GM19372 (cell line): ENCODE data around the gene DGKQ.

Source experiments
- ATAC-seq: cut with Tn5 transposase; IDR thresholded peaks from one replicate; pipeline ENCODE4 v1.9.1; 2021; ENCODE audit warnings: mild to moderate bottlenecking, low read depth, moderate library complexity; ENCODE audit not compliant: unreplicated experiment

The DGKQ gene

GRCh38 chr4:963276-964225 lies 9.8 kb downstream of the DGKQ start:
- no peak for ATAC-seq

DNA sequence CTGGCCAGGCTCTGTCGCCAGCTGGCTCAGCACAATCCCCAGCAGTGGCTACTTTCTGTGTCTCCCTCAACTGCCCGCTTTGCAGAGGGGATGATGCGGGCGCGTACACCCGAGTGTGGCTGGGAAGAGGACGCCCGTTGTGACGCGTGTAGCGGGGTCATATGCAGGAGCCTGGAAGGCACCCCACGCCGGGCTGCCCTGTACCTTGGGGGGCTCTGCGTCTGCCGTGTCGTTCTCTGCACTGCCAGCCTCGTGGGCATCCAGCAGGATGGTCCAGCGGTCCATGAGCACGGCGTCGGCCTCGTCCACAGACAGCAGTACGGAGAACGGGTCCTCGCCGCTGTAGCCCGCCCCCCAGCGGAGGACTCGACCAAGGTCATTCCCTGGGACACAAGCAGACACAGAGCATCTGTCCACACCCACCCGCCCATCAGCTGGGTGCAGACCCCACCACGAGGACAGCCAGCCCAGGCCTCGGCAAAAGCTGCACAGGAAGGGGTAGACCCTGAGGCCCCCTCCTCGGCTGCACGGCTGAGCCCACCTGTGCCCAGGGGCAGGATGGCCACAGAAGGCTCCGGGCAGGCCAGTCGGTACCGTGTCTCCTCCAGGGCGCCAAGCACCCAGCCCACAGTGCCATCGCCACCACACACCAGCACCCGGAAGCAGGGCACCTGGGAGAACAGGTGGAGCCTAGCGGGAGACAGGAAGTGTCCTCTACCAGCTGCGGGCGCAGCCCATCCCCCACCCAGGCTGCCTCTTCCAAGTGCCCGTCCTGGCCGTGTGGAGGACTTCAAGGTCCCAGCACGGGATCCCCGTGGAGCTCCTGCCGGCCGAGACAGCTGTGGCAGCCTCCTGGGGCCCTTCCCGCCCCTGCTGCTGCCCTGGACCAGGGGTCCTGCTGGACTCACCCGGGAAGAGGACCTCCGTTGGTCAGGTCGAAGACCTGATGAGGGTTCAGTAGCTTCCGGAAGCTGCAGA lies 10.8 kb downstream of the DGKQ start:
- no peak for ATAC-seq

DNA sequence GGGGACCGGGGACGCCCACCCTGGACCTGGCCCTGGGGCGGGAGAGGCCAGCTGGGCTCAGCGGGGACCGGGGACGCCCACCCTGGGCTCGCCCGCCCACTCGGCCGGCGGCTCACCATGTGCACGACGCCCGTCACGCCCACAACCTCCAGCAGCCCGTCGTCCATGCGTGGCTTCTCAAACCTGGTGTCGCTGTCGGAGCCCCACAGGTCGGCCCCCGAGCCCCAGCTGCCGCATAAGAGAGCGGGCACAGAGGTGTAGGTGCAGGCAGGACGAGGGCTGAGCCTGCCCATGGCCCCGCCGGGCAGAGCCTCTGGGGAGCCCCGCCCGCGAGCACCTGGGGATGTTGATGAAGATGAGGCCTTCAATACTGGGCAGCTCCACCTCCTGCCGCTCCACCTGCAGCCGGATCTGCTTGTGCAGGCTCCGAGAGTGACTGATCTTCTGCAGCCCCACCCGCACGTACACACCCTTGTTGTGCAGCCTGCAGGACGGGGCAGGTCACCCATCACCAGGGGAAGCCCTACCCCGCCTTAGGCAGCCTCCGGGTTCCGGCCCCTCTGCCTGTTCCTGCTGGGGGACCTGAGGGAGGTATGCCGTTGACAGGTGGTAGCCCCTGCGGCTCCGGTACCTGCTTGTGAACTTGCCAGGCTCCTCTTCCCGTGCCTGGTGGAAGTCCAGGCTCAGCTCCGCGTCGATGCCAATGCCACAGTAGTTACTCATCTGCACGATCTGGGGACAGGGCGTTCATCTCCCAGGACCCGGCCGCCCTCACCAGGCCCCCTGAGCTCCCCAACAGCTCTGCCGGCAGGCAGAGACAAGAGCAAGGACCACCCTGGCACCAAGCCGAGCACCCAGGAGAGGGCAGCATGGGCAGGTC lies 11.8 kb downstream of the DGKQ start:
- ATAC-seq: no peak

DNA sequence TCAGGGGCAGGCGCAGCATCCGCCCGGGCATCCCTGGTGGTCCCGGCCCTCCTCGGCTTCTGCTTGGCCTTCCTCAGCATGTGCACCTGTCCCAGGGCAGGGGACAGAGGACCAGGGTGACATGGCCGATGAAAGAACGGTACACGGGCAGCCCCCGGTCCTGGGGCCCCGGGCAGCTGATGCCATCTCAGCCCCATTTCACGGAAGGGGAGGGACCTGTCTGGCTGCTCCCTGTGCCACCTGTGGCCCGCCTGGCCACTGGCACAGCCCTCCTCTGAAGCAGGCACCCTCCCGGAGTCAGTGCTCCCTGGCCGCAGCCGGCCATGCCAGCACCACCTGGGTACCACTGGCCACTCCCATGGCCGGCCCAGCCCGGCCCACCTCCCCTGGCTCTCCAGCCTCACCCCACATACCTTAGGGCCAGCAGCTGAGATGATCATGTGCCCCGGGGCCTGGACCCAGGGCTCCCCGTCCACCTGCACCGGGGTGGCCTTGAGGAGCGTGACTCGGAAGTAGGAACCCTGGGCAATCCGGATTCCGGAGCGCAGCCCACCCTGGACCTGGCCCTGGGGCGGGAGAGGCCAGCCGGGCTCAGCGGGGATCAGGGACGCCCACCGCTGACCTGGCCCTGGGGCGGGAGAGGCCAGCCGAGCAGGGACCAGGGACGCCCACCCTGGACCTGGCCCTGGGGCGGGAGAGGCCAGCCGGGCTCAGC lies 12.6 kb downstream of the DGKQ start:
- ATAC-seq: no peak

DNA sequence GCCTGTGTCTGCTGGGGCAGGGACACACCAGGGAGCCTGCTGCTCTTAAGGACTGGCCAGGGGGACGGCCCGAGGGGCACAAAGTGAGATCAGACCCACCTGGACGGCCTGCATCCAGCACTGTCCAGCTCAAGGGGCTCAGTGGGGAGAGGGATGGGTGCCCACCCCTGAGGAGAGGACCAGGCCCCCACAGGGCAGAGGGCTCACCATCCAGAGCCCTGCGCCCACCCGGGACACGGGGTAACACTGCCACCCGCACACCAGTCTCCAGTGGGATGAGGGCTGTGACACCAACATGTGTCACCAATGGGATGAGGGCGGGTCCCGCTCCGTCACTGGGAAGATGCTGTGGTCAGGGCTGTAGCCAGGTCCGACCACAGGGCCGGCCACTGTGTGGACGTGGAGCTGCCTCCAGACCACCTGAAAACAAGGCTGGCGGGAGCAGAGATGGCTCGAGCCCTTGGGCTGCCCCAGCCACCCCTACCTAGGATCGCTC lies 13.2 kb downstream of the DGKQ start:
- ATAC-seq: no peak

GRCh38 chr4:959338-960139 lies 13.8 kb downstream of the DGKQ start:
- ATAC-seq: no peak

GRCh38 chr4:958696-959337 lies 14.6 kb downstream of the DGKQ start:
- ATAC-seq: no peak

DNA sequence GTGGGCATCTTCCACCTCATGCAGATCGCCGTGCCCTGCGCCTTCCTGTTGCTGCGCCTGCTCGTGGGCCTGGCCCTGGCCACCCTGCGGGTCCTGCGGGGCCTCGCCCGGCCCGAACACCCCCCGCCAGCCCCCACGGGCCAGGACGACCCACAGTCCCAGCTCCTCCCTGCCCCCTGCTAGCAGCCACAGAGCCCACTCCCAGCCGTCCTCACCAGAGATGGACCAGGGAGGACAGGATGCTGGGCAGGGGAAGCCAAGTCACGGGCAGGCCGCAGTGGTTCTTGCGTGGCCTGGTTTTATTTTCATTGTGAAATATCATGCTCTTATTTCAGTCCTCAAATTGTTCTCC lies 15.1 kb downstream of the DGKQ start:
- no peak for ATAC-seq

GRCh38 chr4:957581-958313 lies 15.6 kb downstream of the DGKQ start:
- ATAC-seq: no peak

GRCh38 chr4:957231-957580 lies 16.2 kb downstream of the DGKQ start:
- no peak for ATAC-seq

- no peak for ATAC-seq
Measured at GRCh38 chr4:956531-957230, 16.7 kb downstream of the DGKQ start.

DNA sequence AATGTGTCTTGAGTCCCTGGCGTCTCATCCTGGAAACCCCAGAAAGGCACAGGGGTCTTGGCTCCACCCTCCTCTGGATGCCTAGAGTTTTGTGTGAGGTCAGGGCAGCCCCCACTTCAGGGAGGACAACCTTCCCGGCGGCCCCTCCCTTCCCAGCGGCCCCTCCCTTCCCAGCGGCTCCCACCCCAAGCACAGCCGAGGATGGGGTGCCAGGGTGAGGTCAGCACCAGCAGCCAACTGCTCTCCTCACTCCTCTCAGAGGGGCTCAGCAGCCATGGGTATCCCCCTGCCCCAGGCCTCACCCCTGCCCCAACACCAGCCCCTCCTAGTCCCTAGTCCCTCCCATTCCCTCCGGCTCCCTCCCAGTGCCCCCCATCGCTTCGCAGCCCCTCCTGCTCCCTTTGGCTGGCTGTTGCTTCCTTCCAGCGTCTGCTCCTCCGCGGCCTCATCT lies 17.4 kb downstream of the DGKQ start:
- no peak for ATAC-seq

DNA sequence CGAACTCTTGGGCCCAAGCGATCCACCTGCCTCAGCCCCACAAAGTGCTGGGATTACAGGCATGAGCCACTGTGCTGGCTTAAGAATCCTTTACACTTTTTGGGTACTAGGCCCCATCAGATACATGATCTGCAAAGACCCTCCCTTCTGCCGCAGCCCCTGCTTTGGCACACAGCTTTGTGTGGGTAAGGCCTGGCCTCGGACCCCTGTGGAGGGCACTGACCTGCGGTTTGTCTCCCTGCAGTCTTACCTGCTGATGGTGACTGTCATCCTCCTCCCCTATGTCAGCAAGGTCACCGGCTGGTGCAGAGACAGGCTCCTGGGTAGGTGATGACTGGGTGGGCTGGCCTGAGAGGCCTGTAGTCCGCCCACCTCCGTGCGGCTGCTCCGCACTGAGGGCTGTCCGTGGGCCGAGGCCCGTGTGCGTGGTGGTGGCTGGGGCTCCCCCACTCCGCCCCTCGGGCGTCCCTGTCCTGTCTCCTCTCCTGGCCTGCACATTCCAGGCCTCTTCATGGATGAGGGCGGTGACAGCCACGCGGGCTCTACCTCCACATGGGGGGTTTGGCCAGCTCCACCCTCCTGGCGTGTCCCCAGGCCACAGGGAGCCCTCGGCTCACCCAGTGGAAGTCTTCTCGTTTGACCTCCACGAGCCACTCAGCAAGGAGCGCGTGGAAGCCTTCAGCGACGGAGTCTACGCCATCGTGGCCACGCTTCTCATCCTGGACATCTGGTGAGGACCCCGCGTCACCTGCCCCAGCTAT lies 18.0 kb downstream of the DGKQ start:
- no peak for ATAC-seq

DNA sequence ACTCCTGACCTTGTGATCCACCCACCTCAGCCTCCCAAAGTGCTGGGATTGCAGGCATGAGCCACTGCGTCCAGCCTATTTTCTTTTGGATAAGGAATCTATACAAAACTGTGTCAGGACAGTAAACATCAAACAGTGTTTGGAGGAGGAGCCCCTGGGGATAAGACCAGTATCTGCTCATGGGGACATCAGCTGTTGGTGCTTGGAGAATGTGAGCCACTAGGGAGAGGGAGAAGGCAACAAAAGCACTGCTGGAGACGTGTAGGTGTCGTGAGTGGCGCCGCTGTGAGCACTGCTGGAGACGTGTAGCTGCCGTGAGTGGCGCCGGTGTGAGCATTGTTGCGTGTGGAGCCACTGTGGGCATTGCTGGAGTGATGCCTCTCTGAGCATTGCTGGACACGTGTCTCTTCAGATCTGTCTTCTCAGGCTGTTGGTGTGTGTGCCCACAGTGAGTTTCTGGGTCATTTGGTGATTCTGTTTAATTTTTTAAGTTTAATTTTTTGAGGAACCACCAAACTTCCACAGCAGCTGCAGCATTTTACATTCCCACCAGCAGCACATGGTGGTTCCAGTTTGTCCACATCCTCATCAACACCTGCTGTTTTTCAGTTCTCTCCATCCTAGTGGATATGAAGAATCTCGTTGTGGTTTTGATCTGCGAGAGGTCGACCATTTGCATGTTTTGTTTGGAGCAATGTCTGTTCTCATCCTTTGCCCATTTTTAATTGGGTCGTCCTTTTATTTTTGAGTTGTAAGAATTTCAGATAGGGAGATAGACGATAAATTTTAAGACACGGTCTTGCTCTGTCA lies 19.0 kb downstream of the DGKQ start:
- ATAC-seq: no peak

DNA sequence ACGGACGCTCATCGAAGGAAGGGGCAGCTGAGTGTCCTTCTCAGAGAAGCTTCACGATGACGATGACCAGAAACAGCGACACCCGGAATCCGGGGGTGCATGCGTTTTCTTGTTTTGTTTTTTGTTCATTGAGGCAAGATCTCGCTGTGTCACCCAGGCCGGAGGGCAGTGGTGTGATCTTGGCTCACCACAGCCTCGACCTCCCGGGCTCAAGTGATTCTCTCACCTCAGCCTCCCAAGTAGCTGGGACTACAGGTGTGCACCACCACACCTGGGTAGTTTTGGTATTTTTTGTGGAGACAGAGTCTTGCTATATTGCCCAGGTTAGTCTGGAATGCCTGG lies 19.8 kb downstream of the DGKQ start:
- no peak for ATAC-seq
